Stimulated activated CD8-positive, alpha-beta memory T cell treated with anti-CD3 and anti-CD28 coated beads, Interleukin-12 subunit alpha, Interleukin-12 subunit beta, amount 100 ng/mL, for 4 hours (primary cell): ENCODE results near the gene CD247.

Experiments
- DNase-seq: peaks from one replicate; pipeline ENCODE4 v3.0.0-alpha.2; 2020; ENCODE audit warnings: low read depth

CD247 gene

DNA sequence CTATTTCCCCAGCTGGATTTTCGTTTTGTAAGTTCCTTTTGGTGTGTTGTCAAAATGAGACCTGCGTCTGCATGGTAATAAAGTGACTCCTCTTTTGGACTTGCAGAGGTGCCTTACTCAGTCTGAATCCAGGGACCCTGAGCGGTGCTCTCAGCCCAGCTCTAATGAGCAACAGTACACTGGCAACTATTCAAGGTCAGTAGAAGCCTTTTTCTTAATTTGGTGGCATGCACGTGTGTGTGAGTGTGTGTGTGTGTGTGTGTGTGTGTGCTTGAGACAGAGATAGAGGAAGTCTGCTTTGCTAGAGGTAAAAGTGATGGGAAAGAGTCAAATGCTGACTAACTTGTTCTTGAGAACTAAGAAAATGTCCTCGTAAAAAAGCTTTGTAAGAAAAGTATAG lies 105.4 kb downstream of the CD247 start:
- DNase-seq = no peak

DNA sequence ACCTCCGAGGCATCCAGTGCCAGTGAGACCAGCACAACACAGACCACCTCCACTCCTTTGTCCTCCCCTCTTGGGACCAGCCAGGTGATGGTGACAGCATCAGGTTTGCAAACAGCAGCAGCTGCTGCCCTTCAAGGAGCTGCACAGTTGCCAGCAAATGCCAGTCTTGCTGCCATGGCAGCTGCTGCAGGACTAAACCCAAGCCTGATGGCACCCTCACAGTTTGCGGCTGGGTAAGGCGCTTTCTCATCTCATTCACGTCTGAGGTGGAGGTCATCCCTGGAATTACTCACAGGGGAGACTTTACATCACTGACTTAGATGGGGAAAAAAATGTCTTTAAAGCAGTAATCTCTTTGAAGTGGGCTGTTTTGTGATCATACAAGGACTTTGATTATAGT lies 106.3 kb downstream of the CD247 start:
- DNase-seq = no peak

DNA sequence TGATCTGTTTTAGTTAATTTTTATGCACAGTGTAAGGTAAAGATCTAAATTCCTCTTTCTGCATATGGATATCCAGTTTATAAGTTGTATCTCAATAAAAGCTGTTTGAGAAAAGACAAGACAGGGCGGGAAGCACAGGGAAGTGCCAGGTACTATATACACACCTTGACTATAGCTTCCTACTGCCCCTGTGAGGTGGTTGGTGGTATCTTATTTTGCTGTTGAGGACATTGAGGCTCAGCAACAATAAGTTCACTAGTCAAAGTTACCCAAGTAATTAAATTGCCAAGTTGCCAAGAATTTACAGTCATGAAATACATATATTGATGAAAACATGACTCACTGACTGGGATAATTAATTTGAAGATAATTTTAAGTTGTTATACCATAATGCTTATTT lies 109.1 kb downstream of the CD247 start:
- DNase-seq = no peak

GRCh38 chr1:167408355-167408754 lies 110.0 kb downstream of the CD247 start:
- DNase-seq = no peak

DNA sequence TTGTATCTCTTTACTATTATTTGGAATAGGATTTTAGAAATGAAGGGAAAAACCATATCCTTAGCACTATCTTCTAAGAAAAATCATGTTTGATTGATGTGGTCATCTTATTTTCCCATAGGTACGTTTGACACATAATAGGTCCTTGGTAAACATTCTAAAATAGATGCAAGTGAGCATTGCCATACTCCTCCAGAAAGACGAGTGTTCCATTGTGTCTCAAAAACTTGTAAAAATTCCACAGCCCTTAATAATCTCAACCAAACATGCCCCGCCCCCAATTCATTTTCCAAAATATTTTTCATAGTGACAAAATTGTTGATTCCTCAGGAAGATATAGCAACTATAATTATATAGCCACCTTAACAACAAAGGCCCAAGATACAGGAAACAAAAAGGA lies 113.4 kb downstream of the CD247 start:
- no peak for DNase-seq

- no peak for DNase-seq
Measured at GRCh38 chr1:167404161-167404888, 114.0 kb downstream of the CD247 start.

GRCh38 chr1:167401260-167401873 lies 117.0 kb downstream of the CD247 start:
- peak; percentile 13 for DNase-seq

DNA sequence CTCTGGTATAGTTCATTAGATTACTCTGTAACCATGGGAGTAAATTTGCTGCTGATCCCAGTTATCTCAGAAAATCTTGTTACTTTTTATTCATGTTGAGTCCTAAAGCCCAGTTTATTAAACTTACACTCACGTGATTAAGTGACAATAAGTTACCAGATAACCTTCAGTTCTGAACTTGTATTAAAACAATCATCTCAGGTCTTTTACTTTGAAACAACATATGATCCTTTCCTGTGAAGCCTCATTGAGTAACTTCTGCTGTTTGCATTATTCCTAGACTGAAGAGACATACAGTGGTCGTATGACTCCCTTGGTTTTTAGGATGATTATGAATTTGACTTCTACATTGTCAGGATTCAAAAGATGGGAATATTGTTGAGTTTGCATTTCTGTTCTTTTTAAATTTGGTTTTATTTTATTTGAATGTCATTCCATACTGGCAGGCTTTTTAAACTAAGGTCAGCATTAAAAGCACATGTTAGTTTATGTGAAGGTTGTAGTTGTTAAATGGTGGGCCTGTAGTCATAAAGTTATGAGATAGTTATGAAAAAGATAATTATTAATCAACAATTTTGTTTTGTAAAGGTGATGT lies 117.9 kb downstream of the CD247 start:
- no peak for DNase-seq

GRCh38 chr1:167392200-167392696 lies 126.1 kb downstream of the CD247 start:
- DNase-seq = no peak

DNA sequence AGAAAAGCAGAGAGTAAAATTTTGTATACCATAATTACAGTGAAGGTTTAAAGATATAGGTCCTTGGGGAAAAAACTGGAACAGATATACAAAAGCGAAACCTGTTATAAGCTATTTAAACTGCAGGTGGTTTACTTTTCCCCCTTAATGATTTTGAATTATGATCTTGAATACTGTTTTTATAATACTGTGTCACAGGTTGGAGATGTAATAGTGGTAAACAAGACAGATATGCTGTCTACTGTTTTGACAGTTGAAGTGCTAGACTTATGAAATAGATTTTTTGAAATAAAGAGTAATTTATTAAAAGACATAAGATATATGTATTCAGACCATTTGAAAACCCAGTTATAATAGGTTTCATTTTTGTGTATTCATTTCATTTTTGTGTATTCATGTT lies 129.4 kb downstream of the CD247 start:
- no peak for DNase-seq

DNA sequence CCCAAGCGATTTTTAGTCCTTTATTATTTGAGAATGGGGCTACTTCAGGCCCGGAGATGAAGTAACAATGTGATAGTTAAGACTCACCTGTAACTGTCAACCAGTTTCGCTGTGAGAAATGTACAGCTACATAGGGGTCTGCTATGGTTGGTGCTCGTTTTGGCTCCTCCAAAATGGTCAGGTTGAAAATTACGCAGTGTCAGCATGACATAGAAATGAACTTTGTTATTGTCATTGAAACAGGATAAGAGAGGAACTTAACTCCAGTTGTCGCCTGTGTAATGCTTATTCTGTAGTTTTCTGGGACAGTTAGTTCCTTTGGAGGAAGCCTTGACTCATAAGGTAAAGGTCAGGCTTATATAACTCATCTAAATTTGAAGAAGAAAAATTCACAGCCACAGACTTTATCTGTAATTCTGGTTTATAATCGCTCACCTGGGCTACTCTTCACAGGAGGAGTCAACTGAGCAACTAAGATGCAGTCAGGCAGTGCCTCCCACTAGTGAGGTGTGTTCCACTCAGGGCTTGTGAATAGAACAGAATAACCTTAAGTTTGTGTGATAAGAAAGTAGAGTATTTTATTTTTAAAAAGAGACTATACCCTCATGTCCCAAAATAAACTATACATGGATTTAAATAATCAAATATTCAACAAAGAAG lies 130.9 kb downstream of the CD247 start:
- DNase-seq = no peak
